Measurements from ENCODE around the gene DNM2. TPM values are rescaled to one million over a fixed set of nuclear protein-coding genes. Genes with fewer than 3 reads are reported as not detected.

Gene DNM2
- total RNA-seq, 1 donor from 2014 or later: 77.4 TPM

DNA sequence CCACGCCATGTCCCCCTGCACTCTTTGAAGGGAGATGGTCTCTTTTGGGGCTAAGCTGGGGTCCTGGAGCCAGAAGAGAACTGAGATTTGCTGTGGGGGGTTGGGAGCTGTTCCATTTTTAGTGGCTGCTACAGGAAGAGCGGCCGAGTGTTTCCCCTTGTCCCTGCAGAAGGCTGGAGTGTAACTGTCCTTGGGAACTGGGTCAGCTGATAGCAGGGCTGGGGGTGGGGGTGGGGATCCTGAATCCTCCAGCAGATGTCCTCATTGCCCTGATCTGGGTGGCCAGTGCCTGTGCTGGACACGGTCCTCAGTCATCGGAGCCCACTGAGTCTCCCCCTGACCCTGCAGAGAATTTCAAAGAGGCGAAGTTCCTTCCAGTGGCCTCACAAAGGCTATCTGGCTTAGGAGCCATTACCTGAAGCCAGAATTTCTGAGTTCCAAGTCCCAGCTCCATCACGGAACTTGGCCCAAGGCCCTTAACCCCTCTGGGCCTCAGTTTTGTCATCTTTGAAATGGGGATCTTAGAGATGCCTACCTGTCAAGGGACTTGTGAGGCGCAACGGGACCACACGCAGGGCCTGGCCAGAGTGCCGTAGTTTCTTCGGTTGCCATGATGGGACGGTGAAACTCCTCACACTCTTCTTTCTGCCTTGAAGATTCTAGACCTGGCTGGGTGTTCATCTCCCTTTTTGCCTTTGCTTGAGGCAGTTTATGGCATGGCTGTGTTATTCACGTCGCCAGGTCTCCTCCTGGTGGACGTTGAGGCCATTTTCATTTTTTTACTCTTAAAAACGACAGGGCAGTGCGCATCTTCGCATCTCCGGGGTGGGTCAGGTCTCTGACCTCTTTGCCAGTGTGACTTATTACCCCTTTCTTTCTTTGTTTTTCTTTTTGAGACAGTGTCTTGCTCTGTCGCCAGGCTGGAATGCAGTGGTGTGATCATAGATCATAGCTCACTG, 51.9 kb downstream of the DNM2 start:
- DNase-seq (ENCODE audit: low read depth in 2 of 2): peak; percentile 64 to 69

GRCh38 chr19:10773969-10774368, 56.1 kb downstream of the DNM2 start:
- no peak for DNase-seq (ENCODE audit: low read depth in 2 of 2)

GRCh38 chr19:10774893-10775292, 57.0 kb downstream of the DNM2 start:
- no peak for DNase-seq (ENCODE audit: low read depth in 2 of 2)

- no peak for DNase-seq (ENCODE audit: low read depth in 2 of 2)
Measured at GRCh38 chr19:10776900-10777650, 59.2 kb downstream of the DNM2 start.

DNA sequence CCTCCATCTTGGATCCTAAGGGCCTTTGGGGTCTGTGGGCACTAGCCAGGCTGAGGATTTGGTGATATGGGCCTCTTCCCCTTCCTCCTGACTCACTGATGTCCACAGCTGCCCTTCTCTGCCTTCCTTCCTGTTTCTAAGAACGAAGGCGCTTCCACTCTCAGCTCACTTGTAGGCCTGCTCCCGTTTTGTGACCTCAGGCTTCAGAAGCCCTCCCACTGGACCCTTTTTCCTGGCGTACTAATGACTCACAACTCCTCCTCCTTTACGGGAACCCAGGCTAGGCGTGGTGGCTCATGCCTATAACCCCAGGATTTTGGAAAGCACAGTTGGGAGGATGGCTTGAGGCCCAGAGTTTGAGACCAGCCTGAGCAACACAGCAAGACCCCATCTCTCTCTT, 62.5 kb downstream of the DNM2 start:
- peak; percentile 15 to 93 for DNase-seq (ENCODE audit: low read depth in 2 of 2)

GRCh38 chr19:10782795-10783194, 64.9 kb downstream of the DNM2 start:
- DNase-seq (ENCODE audit: low read depth in 2 of 2): no peak

DNA sequence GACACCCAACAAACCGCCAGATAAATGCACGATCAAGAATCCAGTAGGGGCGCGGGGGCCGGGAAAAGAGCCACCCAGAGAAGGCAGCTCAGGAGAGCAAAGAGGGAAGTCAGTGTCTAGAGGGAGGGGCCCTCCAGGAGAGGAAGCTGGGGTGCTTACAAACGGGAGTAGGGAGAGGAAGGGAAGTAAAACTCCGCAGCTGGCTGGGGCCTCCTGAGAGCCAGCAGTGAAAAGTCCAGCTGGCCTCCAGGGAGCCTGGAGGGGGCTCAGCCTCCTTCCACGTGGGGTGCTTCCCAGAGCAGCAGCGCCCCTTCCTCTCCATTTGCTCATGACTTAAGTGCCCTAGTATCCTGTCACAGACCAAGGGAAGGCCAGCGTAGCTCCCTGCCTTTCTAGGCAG, 66.4 kb downstream of the DNM2 start:
- DNase-seq (ENCODE audit: low read depth in 2 of 2): no peak

DNA sequence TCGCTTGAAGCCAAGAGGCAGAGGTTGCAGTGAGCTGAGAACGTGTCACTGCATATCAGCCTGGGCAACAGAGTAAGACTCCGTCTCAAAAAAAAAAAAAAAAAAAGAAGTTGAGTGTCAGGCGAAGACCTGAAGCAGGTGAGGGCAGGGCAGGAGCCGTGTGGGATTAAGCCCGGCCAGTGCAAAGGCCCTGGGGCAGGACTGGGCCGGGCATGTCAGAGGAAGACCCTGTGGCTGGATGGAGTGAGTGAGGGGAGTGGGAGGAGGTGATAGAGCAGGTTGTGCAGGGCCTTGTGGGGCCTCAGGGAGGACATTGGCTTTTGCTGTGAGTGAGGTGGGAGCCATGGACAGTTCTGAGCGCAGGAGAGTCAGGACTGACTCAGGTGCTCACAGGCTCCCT, 70.3 kb downstream of the DNM2 start:
- DNase-seq (ENCODE audit: low read depth in 2 of 2): no peak

DNA sequence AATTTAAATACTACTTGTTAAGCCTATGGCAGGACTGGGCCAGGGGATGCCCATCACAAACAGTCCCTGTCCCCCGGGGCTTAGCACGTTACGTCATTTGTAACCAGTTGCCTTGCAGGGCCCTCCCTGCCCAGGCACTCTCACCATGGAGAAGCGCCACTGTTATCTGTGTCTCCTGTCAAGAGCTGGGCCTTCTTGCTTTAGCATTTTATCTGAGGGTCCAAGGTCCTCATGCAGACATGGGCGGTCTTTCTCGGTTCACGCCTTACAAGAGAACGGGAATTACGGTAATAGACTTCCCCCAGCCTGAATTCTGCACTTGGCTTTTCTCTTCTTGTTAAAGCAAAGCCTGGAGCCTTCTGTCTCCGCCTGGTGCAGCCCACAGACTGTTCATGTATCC, 72.0 kb downstream of the DNM2 start:
- no peak for DNase-seq (ENCODE audit: low read depth in 2 of 2)

GRCh38 chr19:10796653-10797052, 78.8 kb downstream of the DNM2 start:
- no peak for DNase-seq (ENCODE audit: low read depth in 2 of 2)

DNA sequence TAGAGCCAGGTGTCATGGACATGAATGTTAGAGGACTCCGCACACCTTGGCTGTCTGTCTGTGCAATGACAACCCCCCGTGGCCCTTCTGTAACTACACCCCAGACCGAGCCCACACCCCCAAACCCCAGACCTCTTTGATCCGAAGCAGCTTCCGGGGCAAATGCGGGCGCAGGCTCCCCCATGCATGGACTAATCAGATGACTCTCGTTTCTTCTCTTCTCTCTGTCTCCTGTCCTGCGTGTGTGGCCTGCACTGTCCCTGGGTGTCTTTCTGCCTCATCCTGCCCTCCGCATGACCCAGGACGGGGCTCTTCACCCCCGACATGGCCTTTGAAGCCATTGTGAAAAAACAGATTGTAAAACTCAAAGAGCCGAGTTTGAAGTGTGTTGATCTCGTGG, 79.2 kb downstream of the DNM2 start:
- DNase-seq (ENCODE audit: low read depth in 2 of 2): no peak

DNA sequence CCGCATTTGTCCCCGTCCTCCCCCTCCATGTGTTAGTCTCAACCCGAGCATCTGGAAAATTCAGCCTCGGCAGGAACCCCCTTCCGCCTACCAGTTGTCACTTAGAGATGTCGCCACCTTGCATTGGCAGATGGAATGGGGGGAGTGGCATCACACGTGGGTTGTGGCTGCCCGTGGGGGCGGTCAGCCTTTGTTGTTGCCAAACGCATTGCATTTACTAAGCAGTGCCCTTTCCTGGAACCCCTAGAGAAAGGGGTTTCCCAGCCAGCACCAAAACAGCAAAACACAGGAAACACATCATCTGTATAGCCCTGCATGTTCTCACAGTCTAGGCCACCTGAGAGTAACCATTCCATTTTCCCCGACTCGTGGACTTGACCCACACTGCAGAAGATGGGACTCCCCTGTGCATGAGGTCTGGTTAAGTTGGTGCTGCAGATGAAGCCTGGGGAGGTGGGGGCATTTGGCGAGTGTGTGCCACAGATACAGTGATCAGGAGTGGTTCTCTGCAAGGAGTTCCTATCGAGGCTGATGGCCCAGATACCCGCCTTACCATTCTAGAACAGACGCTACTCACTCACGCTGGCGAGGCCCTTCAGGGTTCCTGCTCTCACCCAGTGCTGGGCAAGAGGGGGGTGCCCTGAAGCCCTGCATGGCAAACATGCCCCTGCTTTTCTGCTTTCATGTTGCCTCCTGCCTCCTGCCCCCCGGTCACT, 79.8 kb downstream of the DNM2 start:
- peak; percentile 71 to 85 for DNase-seq (ENCODE audit: low read depth in 2 of 2)

GRCh38 chr19:10800488-10800887, 82.6 kb downstream of the DNM2 start:
- peak in 1 of 2 donors; percentile 56 for DNase-seq (ENCODE audit: low read depth in 2 of 2)

GRCh38 chr19:10802479-10802878, 84.6 kb downstream of the DNM2 start:
- DNase-seq (ENCODE audit: low read depth in 2 of 2): no peak

DNA sequence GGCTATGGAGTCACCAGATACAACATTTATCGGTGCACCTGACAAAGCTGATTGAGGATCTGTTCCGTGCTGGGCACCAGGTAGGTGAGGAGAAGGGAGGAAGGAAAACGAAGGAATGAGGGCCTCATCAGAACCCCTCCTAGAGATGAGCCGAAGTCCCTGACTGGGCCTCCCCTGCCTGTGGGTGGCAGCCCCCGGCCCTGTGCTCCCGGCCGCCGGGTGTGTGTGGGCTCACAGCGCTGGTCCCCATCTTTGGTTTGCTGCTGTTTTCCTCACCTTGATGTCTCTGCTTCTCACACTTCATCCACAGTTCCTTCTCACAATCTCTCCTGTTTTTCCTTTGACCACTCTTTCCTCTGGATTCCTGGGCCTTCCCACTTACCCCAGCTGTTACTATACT, 85.4 kb downstream of the DNM2 start:
- DNase-seq (ENCODE audit: low read depth in 2 of 2): no peak

- no peak for DNase-seq (ENCODE audit: low read depth in 2 of 2)
Measured at GRCh38 chr19:10805065-10805757, 87.3 kb downstream of the DNM2 start.

DNA sequence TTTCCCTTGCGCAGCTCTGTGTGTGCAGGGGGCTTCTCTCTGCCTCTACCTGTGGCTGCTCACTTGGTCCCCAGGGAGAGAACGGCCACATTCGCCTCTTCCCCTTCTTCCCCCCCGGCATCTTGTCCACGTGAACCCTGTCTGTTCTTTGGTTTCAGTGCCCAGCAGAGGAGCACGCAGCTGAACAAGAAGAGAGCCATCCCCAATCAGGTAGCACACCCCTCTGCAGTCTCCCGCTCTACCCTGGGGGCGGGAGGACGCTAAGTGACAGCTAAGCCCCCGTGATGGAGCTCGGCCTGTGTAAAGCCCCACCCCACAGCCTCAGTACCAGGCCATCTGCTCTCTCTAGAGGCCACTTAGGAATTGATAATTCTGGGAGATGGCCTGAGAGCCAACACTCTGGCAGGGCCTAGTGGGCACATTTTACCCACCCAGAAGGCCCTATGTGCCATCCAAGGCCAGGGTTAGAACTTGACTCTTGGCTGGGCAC, 87.9 kb downstream of the DNM2 start:
- no peak for DNase-seq (ENCODE audit: low read depth in 2 of 2)

- no peak for DNase-seq (ENCODE audit: low read depth in 2 of 2)
Measured at GRCh38 chr19:10808937-10809649, 91.2 kb downstream of the DNM2 start.

GRCh38 chr19:10809651-10810285, 91.9 kb downstream of the DNM2 start:
- no peak for DNase-seq (ENCODE audit: low read depth in 2 of 2)

All from dermis microvascular lymphatic vessel endothelial cell (primary cell).